ENCODE measurements around the gene SLC39A8. TPM values are rescaled to one million over a fixed set of nuclear protein-coding genes. Genes with fewer than 3 reads are reported as not detected.

SLC39A8 gene
- total RNA-seq, 1 donor from 2014 or later = 10.3 TPM

DNA sequence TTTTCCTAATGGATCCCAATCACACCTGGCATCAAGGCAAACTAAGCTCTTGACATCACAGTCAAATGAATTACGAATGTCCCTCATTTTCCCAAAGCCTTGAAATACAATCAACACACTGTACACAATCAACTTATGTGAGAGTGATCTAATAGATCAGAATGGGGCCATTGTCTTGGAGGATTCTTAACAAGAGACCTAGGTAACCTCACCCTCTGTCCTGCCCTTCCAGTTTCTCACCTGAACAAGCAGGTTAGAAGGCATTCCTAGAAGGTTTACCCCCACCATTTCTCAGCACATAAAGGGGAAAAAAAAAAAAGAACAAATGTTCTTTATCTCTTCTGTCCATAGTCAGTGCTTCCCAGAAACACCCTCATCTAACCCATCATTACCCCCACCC, 6.3 kb downstream of the SLC39A8 start:
- no peak for DNase-seq

GRCh38 chr4:102338405-102338804, 6.9 kb downstream of the SLC39A8 start:
- no peak for DNase-seq

GRCh38 chr4:102335616-102336015, 9.7 kb downstream of the SLC39A8 start:
- no peak for DNase-seq

- DNase-seq = no peak
Measured at GRCh38 chr4:102334624-102335023, 10.7 kb downstream of the SLC39A8 start.

DNA sequence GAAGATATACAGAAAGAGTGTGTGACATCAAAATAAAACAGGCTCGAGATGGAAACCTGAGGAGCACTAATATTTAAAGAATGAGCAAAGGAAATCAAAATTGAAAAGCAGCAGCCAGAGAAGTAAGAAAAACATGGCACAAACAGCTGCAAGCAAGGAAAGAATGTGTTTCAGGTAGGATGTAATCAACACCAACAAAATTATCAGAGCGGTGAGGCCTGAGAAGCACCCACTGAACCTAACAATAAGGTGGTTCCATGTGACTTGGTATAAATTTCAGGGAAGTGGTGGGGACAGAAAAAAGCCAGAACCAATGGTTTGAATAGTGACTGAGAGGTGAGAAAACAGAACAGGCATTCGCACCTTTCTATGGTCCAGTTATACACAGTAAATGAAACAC, 11.5 kb downstream of the SLC39A8 start:
- DNase-seq = no peak

GRCh38 chr4:102328045-102328444, 17.2 kb downstream of the SLC39A8 start:
- DNase-seq = no peak

DNA sequence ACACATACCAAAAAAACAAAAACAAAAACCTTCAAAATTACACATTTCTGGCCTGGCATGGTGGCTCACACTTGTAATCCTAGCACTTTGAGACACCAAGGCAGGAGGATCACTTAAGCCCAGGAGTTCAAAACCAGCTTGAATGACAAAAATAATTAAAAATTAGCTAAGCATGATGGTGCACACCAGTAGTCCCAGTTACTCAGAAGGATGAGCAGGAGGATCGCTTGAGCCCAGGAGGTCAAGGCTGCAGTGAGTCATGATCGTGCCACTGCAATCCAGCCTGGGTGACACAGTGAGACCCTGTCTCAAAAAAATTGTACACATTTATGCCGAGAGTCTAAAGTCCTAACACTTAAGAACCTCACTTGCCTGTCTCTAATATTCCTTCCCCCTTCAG, 18.3 kb downstream of the SLC39A8 start:
- no peak for DNase-seq

DNA sequence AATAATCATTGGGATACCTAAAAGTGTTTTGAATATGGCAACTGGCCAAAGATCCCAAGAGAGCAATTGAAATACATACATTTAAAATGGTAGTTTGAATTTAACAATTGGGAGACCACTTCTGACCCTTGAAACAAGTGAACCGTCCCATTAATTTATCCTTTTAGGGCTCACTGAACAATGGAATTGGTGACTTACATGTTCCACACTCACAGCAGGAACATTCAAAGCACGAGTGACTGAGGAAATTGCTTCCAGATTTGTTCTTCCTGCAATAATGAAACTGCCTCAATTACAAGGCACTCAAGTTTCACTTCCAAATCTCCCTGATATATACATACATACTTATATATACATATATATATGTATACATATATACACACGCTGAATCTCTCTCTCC, 20.6 kb downstream of the SLC39A8 start:
- no peak for DNase-seq

- no peak for DNase-seq
Measured at GRCh38 chr4:102322736-102323135, 22.5 kb downstream of the SLC39A8 start.

GRCh38 chr4:102321260-102321995, 23.9 kb downstream of the SLC39A8 start:
- DNase-seq = no peak

DNA sequence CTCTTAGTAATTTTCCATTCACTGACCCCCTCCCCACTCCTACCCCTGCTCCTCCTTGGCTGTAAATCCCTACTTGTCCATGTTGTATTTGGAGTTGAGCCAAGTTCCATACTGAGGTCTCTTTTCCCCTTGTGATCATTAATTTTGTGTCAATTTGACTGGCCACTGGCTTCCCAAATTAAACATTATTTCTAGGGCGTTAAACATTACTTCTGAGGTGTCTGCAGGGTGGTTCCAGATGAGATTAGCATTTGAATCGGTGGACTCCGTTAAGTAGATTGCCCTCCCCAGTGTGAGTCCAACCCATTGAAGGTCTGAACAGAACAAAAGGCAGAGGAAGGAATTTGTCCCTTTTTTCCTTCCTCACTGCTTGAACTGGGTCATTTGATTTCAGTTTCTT, 25.7 kb downstream of the SLC39A8 start:
- no peak for DNase-seq

GRCh38 chr4:102318526-102318925, 26.8 kb downstream of the SLC39A8 start:
- no peak for DNase-seq

DNA sequence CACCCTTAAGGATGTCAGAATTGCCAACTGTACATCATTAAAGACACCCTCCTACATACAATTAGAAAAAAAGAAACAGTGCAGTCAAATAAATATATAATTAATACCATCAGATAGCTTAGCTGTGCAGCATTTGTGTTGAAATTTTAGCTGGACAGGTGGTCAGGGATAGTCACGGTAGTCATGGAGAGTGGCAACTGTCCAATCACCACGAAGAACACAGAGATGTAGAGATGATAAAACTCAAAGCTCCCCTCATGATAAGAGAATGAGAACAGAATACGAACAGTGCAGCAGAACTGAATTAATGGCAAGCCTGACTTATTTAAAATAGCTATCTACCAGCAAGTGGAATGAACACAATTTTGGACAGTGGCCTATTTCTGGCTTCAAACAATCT, 27.2 kb downstream of the SLC39A8 start:
- no peak for DNase-seq

DNA sequence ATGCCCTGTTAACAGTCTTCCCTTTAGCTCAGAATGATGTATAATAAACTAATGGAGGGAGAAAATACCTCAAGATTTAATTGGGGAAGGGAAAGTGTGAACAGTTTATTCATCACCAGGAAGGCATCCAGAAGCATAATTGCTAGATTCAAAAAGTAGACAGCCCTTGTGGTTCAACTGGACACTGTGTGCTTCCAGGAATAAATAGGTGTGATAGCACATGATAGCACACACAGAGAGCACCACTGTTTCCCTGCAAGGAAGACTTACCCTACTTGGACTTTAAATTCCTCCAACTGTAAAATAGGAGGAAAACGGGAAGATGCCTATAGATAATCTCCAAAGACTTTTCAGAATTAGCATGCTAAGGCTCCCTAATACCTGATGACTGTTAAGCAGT, 27.8 kb downstream of the SLC39A8 start:
- no peak for DNase-seq

DNA sequence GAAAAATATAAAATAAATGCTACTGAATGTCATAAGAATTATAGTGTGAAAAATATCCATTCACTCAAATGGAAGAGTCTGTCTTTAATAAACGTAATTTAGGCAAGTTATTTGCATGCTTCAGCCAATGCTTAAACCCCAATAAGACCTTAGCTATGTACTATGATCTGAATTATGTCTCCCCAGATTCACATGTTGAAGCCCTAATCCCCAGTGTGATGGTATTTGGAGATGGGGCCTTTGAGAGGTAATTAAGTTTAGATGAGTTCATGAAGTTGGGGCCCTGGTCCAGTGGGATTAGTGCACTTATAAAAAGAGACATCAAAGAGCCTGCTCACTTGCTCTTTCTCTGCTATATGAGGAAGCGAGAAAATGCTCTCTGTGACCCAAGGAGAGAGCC, 28.7 kb downstream of the SLC39A8 start:
- no peak for DNase-seq

DNA sequence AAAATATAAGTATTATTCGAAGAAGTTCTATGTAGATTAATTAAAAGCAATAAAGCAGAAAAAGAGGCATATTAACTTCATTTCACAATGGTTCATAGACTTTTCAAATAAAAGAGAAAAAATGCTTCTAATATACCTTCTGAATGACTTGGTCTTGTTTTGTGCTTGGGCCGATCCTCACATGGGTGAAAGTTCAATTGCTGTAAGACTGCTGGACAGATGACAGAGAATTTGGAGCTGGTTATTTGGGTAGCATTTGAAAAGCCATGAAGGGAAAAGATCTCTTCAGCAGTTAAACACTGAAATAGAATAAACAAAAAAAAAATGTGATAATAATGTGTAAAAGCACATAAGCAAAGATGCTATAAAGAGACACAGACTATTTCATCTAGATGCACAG, 29.8 kb downstream of the SLC39A8 start:
- DNase-seq = no peak

GRCh38 chr4:102312417-102312816, 32.9 kb downstream of the SLC39A8 start:
- DNase-seq = no peak

DNA sequence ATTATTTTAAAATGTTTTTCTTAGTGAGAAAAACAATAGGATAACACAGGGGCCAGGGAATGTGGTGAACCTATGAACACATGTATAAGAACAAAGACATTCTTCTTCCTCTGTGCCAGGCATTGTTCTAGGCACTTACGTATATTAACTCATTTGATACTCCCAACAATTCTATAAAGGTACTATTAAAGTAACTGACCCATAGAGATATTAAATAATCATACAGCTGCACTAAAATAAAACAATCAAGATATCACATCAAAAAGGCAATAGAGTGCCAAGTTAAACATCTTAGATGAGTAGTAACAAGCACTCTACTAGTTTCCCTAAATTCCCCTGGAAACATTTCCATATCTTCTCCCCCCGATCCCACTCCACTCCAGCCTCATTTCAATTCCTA, 33.4 kb downstream of the SLC39A8 start:
- no peak for DNase-seq

GRCh38 chr4:102311407-102311806, 33.9 kb downstream of the SLC39A8 start:
- DNase-seq = no peak

DNA sequence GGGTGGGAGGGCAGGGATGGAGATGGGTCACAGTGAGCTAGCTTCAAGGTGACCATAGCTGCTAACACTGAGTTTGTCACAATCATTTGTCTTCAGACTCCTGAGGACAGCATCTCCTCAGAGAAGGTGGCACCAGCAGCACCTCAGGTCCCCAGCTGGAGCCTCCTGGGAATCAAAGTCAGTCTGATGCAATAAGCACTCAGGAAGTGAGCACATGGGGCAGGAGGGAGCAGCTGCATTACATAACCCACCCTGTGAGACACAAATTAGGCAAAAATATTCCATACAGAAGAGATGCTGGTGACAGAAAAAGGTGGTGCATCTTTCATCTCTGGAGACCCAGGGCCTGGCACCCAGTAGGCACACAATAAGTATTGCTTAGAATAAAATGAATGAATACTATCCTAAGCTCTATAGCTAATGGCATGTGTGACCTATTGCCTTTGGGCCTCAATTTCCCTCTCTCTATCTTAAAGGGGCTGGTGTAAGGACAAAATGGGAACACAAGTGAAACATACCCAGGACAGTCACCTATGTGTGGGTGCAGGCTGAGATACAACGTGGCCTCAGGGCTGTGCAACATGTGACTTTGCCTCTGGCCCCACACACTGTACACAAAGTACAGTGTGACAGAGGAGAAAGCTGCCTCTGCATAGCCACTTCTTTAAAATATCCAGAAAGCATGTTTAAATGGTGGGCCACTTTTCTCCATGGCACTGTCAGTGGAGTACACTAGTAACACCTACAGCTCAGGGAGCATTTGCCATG, 37.1 kb downstream of the SLC39A8 start:
- no peak for DNase-seq

DNA sequence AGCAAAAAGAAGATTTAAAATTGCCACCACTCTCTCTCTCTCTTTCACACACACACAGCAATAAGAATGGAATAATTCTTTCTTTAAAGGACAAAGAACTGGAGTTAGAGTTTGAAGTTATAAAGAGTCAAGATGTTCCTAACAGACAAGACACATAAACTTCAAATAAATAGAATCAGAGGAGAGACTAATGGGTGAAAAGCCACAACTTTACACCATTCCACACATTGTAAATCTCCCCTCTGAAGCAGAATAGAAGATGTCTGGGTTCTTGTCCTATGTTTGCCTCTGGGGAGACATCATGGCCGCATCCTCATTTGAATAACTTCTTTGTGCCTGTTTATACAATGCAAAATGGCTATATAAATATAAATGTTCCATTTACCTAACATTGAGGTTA, 39.6 kb downstream of the SLC39A8 start:
- no peak for DNase-seq

DNA sequence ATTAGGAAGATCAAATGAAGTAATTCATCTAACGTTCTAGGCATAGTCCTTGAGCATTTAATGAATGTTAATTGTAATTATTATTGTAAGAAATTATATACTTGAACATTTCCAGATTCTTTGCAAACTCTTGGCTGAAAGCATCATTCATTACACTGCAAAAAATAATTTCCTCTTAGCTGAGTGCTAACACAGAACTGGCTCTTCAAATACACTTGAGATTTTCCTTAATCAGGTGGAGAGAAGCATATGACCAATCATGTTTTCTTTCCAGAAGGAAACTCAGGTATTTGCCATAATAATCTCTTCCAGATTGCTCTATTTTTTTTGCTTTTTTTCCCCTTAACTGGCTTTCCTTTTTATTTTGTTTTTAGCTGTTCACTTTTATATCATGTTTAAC, 42.5 kb downstream of the SLC39A8 start:
- DNase-seq = no peak

- DNase-seq = no peak
Measured at GRCh38 chr4:102301167-102301566, 44.1 kb downstream of the SLC39A8 start.
